Thyroid gland (tissue), 4 donors: ENCODE measurements around the gene UFD1.

ENCODE experiments used
- CTCF ChIP-seq, 6 experiments: fragments of 200-600 bp in 3 of 6; fragments of 450-650 bp in 3 of 6; sonication (generic) in 3 of 6; IDR thresholded peaks; one replicate each; pipeline ENCODE4 v1.5.1; 2016 to 2019; ENCODE audit warnings: antibody characterized with exemption in 6 of 6, mild to moderate bottlenecking in 2 of 6, inconsistent platforms in 1 of 6, moderate library complexity in 1 of 6
- POLR2A ChIP-seq, 2 donors: fragments of 450-650 bp; IDR thresholded peaks; one replicate each; pipeline ENCODE4 v1.6.1; 2017; ENCODE audit warnings: antibody characterized with exemption in 2 of 2, mild to moderate bottlenecking in 2 of 2, moderate library complexity in 1 of 2

- TF ChIP-seq POLR2A (IDR thresholded peaks at IDR 0.05) (no peak), CTCF (IDR thresholded peaks at IDR 0.05) (no peak)
Measured at GRCh38 chr22:19526076-19526701, 47.2 kb upstream of the UFD1 start.
